UCSD-AML1 (cell line): ENCODE results near the gene NFKB1.
A peak's percentile ranks its signal among the peaks of the same experiment; 100 is the strongest.
"Not testable (repeated sequence)": the region's sequence is repeated elsewhere in the genome, so short reads cannot be mapped to it uniquely, and the experiment has no call there.

ENCODE experiments used
- DNase-seq: peaks from one replicate; lab custom pipeline; 2025; ENCODE audit not compliant: unreplicated experiment; lab: John Stamatoyannopoulos, UW

Gene NFKB1

DNA sequence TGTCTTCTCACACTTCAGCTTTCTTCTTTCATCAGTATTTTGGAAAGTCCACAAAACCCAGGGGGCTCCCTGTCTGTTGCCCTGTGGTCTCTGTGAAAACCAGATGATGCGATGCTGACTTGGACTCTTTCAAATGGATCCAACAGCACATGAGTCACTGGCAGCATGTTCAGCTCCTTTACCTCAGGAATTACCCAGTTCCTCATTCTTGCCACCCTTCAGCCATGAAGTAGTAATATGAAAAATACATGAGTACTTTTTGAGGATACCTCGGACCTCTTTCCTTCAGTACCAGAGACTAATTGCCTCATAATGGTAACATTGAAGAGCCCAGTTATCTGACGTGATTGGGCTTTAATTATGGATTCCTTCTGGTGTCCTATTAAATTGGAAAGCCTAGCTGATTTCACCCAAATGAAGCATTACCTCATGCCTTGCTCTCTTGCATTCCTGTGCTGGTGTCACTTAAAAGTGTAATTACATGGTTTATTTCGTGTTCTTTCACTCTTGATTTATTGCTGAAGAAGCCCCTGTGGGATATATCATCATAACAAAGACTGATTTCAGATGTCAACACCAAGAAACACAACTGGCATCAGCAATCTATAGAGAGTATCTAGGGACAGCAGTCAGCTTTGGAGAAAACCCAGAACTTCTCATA, 63.4 kb downstream of the NFKB1 start:
- no peak for DNase-seq

DNA sequence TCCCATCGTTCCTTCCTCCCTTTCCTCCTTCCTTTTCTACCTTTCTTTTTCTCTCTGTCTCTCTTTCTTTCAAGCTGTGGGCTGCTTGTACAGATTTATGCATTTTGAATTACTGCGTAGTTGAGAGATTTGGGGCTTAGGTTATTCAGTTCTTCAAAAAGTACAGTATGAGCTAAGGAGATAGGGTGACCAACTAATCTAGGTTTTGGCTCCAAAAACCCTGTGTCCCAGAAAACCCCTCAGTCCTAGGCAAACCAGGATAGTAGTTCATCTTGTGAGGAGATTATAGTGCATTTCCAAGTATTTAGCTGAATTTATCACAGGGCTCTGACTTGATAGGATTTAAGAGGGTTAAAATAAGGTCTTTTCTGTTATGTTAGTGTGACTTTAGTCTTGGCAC, 64.5 kb downstream of the NFKB1 start:
- no peak for DNase-seq

DNA sequence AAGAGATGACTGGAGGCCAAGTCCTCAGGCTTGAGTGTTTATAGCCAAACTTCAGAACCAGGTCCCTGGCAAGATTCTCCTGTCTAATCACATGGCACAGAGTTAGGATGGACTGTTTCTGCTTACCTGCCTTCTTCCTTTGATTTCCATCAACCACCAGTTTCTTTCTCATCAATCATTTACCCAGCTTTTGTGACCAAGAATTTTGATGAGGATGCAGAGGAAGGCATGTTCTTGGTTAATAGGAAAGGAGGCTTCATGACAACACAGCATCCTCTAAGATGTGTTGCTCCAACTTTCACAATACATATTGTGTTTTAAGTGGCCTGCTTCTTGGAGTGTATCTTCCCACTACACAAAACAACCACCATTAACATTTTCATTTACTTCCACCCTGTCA, 65.3 kb downstream of the NFKB1 start:
- no peak for DNase-seq

DNA sequence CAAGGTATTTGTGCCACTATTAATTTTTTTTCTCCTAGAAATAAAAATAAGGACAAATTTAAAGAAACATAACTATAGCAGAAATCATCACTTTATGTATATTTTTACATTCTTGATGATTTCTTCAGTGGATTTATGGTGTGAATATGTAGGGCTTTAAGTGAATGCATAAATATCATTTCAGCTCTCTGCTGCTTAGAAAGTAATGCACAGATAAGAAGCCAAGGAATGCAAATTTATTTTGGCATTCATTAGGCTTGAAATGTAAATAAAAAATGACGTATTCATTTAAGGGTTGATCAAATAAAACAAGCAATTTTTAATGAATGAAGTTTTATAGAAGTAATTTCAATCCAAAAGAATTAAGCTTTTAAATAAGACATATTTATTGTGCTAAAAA, 66.3 kb downstream of the NFKB1 start:
- no peak for DNase-seq

DNA sequence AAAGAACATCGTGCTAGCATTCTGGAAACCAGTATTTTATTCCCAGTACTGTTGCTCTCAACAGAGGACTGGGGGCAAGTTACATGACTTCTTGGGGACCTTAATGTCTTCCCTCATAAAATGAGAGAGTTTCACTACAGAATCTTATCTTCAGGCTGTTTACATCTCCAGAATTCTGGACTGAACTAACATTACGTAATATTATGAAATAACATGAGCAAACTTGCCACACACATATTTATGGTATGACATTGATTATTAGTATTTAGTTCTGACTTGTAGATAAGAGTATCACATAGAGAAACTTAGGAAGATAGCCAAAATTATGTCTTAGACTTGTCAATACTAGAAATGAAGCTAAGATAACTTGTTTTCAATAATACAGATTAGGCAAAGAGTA, 68.0 kb downstream of the NFKB1 start:
- no peak for DNase-seq

DNA sequence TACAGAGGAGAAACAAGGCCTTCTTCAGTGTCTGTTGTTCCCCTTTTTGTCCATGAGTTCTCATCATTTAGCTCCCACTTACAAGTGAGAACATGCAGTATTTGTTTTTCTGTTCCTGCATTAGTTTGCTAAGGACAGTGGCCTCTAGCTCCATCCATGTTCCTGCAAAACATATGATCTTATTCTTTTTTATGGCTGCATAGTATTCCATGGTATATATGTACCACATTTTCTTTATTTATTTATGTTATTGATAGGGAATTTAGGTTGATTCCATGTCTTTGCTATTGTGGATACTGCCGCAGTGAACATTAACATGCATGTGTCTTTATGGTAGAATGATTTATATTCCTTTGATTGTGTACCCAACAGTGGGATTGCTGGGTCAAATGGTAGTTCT, 69.1 kb downstream of the NFKB1 start:
- not testable (repeated sequence) for DNase-seq

DNA sequence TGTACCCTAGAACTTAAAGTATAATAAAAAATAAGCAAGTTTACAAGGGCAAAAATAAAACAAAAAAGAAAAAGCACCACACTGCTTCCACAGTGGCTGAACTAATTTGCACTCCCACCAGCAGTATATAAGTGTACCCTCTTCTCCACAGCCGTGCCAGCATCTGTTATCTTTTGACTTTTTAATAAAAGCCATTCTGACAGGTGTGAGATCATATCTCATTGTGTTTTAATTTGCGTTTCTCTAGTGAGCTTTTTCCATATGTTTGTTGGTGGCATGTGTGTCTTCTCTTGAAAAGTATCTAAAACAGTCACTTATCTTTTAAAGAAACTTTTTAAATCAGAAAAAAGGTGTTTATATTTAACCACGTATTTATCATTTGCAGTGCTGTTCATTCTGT, 71.3 kb downstream of the NFKB1 start:
- DNase-seq: no peak

DNA sequence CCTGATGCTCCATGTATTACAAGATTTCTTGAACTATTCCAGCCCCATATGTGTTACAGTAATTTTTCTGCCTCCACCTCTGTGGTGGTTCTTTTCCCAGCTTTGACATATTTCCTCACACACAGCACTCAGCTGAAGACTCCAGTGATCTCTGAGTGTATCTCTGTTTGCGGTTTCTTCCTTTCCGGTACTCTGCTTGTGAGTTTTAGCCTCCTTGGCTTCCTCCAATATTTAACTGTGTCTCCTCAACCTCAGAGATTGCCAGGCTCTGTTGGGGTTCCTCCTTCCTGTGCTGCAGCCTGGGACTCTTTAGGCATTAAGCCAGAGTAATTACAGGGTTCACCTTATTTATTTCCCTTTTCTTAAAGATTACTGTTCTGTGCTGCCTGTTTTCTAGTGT, 73.2 kb downstream of the NFKB1 start:
- peak; percentile 14 for DNase-seq

DNA sequence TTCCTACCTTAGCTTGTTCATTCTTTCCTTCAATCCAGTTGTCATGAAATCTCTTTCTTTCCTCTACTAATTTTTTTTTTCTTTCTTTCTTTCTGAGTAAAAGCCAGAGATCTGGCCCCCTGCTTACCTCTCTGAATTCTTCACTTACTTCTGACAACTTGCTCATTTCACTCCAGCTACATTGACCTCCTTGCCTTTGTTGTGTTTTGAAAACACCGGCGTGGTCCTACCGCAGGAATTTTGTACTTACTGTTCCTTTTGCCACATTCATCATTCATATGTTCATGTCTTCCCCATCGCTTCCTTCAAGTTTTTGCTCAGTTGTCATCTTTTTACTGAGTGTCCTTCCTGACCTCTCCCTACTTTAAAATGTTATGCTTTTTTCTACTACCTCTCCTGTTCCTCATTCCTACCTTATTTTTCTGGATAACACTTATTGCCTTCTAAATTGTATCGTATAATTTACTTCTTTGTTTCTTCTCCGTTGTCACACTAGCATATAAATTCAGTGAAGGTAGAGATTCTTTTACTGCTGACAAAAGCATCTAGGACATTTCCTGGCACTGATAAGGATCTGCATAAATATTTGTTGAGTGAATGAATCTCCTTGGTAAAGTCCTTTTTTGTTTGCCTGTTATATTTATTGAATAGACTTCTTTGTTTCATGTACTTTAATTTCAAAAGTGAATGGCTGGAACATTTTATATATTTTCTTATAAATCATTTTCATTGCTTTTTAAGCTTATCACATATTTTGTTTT, 74.4 kb downstream of the NFKB1 start:
- DNase-seq: no peak

DNA sequence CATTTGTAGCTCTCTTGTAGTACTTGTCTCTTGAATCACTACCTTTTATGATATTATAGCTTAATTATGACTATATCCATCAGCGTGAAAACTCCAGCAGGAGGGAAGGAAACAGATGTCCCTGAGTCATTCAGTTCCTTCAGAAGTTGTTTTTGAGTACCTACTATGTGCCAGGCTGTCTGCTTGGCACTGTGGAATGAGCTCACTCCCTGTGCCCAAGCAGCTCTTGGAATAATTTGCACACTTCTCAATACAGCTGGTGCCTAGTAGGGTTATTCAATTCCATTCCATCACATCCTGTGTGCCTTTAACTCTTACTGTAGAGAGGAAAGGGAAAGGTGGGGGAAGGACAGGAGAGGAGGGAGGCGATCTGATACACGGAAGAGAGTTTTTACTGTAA, 77.1 kb downstream of the NFKB1 start:
- no peak for DNase-seq

DNA sequence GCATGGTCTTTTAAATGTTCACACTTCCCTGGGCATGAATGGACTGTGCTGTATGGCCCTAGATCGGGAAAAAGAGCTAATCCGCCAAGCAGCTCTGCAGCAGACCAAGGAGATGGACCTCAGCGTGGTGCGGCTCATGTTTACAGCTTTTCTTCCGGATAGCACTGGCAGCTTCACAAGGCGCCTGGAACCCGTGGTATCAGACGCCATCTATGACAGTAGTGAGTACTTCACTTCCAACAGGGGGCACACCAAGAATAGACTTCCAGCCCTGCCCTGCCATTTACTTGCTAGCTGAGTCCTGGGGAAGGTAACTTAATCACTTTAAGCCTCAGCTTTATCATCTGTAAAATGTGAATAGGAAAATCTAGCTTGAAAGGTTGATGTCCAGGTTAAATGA, 77.7 kb downstream of the NFKB1 start:
- DNase-seq: no peak

DNA sequence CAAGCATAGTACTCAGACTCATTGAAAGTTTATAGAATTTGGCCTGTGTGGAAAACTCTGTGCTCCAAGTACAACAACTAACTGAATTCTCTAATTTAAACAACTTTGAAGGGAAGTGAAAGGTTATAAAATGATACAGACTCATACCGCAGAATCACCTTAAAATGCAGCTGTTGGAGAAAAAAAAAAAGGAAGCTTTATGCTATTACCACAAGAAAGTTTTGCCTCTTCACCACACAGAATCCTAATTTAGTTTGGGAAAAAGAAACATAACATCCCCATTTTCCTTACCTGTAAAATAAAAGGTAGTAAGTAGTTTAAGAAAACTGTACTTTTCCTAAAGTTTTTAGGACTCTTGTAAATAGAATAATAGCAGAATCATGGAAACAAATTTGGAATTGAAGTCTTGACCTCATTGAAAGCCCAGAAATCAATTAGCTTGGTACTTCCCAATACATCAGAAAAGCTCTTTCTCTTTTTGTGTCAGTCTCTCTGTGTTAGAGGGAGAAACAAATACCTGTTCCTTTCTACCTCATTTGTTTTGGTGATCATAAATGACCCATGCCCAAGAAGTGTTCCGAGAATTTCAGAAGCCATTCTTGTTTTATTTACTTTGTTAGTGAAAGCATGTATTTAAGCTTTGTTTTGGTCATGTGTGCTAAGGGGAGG, 78.8 kb downstream of the NFKB1 start:
- no peak for DNase-seq

DNA sequence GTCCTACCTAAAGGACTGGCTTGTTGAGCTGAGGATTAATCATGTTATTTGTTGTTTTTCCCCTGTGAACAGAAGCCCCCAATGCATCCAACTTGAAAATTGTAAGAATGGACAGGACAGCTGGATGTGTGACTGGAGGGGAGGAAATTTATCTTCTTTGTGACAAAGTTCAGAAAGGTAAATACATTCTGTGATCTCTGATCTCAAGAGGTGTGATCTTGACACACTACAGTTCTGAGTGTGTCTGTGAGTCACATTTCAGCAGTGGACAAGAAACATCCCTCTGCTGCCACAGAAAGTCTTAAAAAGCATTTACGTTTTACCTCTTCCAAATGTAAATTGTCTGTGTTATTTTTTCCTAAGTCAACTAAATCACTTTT, 79.3 kb downstream of the NFKB1 start:
- DNase-seq: no peak

DNA sequence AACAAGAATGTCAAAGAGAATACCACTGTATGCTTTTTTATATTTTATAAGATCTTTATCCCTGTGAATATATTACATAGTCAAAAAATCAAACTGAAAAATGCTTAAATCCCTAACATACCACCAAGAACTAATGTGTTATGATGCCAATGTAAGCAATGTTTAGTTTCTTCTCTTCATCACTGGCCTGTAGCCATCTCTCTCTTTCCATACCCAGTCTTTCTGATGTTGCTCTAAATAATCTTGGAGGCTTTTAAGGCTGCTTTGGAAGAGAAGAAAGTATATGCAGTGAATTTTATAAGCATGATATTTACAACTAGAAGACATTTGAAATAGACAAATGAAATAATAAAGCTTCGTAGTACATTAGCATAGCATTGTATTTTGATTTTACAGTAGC, 82.9 kb downstream of the NFKB1 start:
- no peak for DNase-seq

DNA sequence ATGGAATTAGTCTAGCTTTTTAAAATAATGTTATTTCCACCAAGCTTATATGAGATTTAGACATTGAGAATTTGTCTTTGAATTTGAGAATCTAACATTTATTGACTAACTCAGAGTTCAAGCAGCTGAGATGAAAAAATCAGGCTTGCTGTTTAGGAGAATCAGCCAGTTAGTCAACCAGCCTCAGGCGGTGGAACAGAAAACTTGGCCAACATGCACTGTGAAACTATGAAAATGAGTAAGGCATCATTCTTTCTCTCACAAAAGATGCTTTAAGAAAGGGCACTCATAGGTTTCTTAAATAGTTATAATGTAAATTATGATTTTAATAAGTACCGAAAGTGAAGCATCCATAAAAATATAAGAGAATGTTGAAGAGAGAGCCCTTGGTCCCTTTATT, 84.2 kb downstream of the NFKB1 start:
- no peak for DNase-seq

DNA sequence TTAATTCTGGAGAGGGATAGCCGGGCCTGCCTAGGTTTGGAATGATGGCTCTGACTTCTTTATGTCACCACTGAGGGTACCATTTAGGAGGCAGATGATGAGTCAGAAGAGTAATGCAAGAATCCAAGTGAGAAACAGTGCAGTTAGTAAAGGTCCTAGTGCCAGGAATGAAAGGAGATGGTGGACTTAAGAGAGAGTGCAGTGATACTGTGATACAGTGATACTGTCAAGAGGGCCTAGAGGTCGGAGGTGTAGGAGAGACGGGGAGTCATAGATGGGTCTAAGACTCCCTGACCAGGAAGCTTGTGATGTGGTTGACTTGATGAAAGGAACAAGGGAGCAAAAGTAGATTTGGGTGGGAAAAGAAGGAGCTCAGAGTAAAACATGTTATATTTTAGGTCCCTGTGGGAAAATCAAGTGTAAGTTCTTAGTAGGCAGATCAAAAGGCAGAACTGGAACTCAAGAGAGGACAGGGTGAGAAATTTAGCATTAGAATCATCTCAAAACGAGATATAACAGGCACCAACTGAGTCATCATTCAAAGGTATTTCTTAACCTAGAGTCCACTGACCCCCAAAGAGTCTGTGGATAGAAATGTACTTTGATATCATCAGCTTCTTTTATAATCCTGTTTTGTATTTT, 85.0 kb downstream of the NFKB1 start:
- DNase-seq: no peak

DNA sequence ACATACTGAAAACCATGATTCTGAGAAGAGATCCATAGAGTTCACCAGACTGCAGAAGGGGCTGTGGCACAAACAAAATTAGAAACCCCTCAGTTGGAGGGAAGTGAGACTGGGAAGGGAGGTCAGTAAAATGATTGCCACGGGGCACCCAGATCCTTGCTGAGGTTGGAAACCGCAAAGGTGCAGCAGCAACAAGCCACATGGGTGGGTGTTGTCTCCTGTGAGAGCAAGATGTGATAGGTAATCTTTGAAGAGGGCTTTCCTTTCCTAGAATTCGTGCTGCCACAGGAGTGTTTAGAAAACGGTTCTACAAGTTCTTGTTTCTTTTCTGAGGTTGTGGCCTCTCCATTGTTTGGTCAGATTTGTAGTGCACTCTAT, 85.5 kb downstream of the NFKB1 start:
- DNase-seq: no peak

DNA sequence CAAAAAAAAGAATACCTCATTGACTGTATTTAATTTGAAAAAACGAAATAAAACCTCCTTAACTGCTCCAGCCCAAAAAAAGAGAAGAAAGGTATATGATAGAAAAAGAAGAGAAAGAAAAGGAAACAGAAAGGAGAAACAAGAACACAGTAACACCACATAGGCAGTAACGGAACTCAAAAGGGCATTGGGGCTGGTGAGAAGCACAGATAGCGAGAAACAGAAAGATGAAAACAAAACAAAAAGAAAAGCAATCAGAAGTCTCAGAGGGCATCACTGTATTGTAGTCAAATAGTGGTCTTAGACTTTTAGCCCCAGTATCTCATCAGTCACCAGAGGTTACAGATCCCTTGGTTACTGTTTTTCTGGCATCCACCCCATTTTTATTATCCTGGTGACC, 88.6 kb downstream of the NFKB1 start:
- no peak for DNase-seq

DNA sequence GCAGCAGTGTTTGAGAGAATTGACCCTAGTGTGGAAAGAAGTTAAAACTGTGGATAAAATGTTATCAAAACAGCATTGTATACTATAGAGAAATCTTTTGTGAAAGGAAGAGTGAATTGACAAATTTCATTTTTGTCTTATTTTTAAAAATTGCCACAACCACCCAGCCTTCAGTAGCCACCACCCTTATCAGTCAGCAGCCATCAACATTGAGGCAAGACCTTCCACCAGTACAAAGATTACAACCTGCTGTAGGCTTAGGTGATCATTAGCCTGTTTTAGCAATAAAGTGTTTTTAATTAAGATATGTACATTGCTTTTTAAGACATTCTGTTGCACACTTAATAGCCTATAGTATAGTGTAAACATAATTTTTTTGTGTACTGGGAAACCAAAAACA, 91.1 kb downstream of the NFKB1 start:
- no peak for DNase-seq

DNA sequence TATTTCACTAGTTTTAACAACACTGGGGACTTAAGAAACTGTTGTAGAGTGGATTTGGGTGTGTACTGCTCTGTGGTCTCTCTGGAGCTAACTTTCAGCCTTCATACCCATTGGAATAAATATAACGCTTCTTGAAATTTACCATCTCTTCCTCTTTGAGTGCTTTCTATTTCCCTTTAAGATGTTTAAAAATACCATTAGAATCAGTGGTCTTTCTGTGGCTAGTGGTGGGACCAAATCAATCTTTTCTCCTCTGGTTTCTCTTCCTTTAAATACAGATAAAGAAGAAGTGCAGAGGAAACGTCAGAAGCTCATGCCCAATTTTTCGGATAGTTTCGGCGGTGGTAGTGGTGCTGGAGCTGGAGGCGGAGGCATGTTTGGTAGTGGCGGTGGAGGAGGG, 92.0 kb downstream of the NFKB1 start:
- no peak for DNase-seq

DNA sequence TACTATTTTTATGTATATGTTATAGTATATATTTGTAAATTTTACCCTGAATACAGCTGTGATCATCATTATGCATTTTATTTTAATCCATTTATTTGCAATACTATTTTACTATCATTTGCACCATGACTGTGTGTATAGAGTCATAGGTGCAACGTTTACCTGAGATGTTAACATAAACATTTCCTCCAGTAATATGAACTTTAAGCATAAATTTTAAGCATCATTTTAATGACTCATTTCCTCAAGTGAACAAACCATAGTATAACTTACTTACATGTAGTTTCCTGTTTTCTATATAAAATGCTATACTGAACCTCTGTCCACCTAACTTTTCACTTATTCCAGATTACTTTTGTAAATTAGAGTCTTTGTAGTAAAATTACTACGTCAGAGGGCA, 92.8 kb downstream of the NFKB1 start:
- DNase-seq: no peak

DNA sequence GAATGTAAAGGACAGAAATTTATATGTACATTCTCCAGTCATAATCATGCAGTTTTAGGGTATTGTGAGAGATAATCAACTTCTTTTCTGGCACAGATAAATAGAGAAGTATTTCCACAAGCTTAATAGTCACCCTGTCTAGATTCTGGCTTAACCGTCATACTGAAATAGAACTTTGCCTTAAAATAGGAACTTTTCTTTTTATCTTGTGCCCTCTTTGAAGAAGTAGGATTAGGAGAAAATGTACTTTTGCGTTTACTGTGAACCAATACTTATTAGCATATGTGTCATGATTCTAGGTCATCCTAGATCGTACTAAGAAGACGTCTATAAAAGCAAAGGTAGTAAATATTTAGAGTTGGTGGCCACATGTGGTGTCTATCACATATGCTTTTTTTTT, 95.4 kb downstream of the NFKB1 start:
- DNase-seq: no peak
